Dendritic cell treated with granulocyte-macrophage colony-stimulating factor and Interleukin-4, amounts not matched to agents 40 ng/mL and 50 ng/mL, for 4 days (primary cell): ENCODE data around the gene PHKA1.
"Not testable (repeated sequence)": the region's sequence is repeated elsewhere in the genome, so short reads cannot be mapped to it uniquely, and the experiment has no call there.

Experiments used
- H3K27ac Mint-ChIP-seq: one replicate; pipeline ENCODE4 v1.8.0; 2022; ENCODE audit warnings: mild to moderate bottlenecking, mixed read lengths
- H3K27me3 Mint-ChIP-seq: one replicate; pipeline ENCODE4 v1.8.0; 2022; ENCODE audit warnings: mild to moderate bottlenecking, mixed read lengths
- H3K36me3 Mint-ChIP-seq: one replicate; pipeline ENCODE4 v1.8.0; 2022; ENCODE audit warnings: low read depth, mixed read lengths
- H3K4me1 Mint-ChIP-seq: one replicate; pipeline ENCODE4 v1.8.0; 2022; ENCODE audit warnings: low read depth, mixed read lengths
- H3K4me3 Mint-ChIP-seq: one replicate; pipeline ENCODE4 v1.8.0; 2022; ENCODE audit warnings: mild to moderate bottlenecking, moderate library complexity, mixed read lengths
- H3K9me3 Mint-ChIP-seq: one replicate; pipeline ENCODE4 v1.8.0; 2022; ENCODE audit warnings: mixed read lengths
- intact Hi-C: fragments of 100-400 bp; cut with micrococcal nuclease; formaldehyde crosslinking; loops from one replicate; pipeline ENCODE4 v1.15.0; 2022

PHKA1 gene

DNA sequence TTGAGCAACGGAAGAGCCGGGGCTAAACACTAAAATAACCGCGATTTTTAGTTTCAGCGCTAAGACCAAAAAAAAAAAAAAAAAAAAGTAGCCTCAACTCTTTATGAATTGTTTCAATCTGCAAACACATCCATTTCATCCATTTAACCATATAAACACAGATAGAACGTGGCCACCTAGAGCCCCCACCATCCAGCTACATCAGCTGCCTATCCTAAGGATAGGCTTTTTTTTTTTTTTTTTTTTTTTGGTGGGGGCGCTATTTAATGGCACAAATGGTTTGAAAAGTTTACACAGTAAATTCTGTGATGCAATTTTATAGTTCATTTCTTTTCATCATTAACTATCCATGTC is 141.0 kb downstream of the PHKA1 start:
- peak overlapping the region; percentile 91 for H3K27ac Mint-ChIP-seq
- peaks cover 13% of the 10 kb centered on the region for H3K4me1 Mint-ChIP-seq
- peak overlapping the region; percentile 84 for H3K4me3 Mint-ChIP-seq
- H3K27me3 Mint-ChIP-seq, result no peaks in the 10 kb centered on the region
- H3K36me3 Mint-ChIP-seq, result peaks cover 23% of the 10 kb centered on the region
- intact Hi-C loops, result no loop called here
- H3K9me3 Mint-ChIP-seq, result no peaks in the 10 kb centered on the region

DNA sequence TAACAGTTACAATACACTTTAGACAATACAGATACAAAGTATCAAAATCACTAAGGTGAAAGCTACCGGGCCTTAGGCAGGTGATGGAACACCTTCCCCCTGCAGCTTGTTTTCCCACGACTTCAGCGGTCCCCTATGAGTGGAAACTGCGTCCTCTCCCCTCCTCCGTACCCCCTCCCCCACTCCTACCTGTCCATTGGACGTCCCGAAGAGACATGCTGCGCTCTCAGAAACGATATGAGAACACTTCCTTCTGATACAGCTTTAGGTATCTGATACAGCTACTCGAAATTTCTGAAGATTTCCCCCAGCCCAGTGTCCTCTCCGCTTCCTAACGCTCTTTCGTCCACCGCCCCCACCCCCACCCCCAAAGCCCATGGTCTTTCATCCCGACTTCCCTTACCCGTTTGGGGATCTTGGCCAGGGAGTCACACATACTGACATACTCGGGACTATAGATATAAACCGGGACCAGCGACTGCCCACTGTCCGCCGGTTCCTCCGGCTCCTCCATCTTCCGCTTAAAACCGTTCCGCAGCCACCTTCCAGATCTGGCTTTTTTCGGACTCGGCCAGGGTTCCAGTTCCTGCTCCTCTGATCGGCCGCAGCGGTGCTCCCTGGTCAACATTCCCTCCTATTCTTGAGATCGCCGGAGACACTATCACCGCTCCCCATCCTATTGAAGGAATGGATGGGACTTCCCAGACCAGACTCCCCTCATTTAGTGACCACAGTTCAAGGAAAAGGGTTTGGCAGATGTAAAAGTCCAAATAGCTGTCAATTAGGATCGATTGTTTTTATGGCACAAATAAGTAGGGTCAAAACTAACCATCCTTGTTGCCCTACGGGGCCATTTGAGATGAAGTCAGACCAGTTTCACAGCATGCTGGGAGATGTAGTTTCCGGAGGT is 141.6 kb downstream of the PHKA1 start, which contains the start of gene HDAC8:
HDAC8 (minus strand) TSS at position 596 of the 910 bp plus-strand sequence; CDS start at position 514, 82 bp downstream.
- intact Hi-C loops, result no loop called here
- peaks cover 13% of the 10 kb centered on the region for H3K4me1 Mint-ChIP-seq
- peaks cover 29% of the 10 kb centered on the region for H3K36me3 Mint-ChIP-seq
- peak within 1 kb of the TSS; percentile 91 for H3K27ac Mint-ChIP-seq
- peak within 1 kb of the TSS; percentile 84 for H3K4me3 Mint-ChIP-seq
- H3K9me3 Mint-ChIP-seq, result no peaks in the 10 kb centered on the region
- H3K27me3 Mint-ChIP-seq, result no peaks in the 10 kb centered on the region

DNA sequence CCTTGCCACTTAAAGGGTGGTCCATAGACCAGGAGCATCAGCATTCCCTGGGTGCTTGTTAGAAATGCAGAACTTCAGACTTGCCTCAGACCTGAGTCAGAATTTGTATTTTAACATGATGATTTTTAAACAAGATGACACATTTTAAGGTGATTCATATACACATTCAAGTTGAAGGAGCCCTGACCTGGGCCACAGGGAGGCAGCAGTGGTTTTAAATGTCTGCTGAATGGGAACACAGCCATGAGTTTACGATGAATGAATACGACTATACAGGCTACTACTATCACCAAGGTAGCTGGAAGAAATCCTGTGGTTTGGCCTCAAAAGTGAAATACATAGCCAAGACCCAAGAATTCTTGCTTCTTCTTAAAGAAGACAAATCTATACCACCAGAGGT is 144.3 kb downstream of the PHKA1 start:
- no peak overlapping the region for H3K27ac Mint-ChIP-seq
- no peaks in the 10 kb centered on the region for H3K27me3 Mint-ChIP-seq
- H3K4me3 Mint-ChIP-seq, result no peak overlapping the region
- intact Hi-C loops, result no loop called here
- H3K4me1 Mint-ChIP-seq, result no peaks in the 10 kb centered on the region
- no peaks in the 10 kb centered on the region for H3K9me3 Mint-ChIP-seq
- peaks cover 49% of the 10 kb centered on the region for H3K36me3 Mint-ChIP-seq

DNA sequence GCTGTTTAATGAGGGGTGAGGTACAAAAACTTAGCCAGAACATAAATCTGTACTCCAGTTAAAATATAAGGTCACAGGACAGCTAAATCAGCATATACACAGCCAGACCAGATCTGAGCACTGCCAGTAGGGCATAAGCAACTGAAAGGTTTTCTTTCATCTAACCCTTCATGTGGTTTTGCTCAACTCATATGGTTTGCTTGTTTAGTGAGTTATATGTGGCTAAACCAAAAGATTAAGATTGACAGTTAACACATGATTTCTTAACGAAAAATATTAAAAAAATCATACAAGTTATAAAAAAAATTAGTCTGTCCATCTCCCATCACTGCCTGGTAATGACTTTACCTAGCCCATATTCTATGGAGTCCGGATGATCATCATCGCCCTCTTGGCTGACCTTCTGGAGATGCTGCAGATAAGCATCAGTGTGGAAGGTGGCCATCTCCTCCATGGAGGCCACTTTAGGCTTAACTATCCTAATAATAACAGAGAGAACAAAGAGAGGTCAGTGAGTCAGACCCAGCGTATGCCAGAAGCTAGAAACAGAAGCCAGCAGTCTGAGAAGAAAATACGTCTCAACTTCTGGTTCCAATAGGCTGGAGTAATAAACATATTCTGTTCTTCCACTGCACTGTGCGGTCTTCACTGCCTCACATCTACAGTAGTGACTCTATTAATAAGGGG is 145.6 kb downstream of the PHKA1 start:
- Mint-ChIP-seq H3K4me3 (no peak overlapping the region), H3K9me3 (no peaks in the 10 kb centered on the region), H3K27me3 (no peaks in the 10 kb centered on the region), H3K27ac (no peak overlapping the region), H3K36me3 (peaks cover 49% of the 10 kb centered on the region), H3K4me1 (no peaks in the 10 kb centered on the region)
- intact Hi-C loops, result no loop called here

DNA sequence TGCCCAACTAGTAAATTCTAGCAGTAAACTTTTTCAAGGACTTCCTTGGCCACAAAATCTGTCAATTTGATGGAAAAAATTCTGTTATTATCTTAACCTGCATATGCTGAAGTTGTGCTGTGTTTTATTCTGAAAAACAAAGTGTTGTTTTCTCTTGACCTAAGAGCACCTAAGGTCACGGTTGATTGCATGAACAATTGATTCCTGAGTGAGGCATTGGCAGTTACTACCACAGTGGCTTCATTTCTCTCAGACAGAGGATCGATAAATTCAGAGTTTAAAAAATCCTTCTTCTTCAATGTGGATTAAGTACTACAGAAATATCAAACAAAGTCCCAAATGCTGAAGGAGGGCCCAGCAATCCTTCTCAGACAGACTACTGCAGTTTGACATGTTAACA is 147.7 kb downstream of the PHKA1 start:
- no peaks in the 10 kb centered on the region for H3K4me1 Mint-ChIP-seq
- no peak overlapping the region for H3K27ac Mint-ChIP-seq
- no peak overlapping the region for H3K4me3 Mint-ChIP-seq
- no peaks in the 10 kb centered on the region for H3K9me3 Mint-ChIP-seq
- no peaks in the 10 kb centered on the region for H3K27me3 Mint-ChIP-seq
- H3K36me3 Mint-ChIP-seq, result peaks cover 50% of the 10 kb centered on the region
- intact Hi-C loops, result no loop called here

GRCh38 chrX:72559655-72560054 is 154.5 kb downstream of the PHKA1 start:
- H3K27me3 Mint-ChIP-seq, intact Hi-C loops, H3K4me1 Mint-ChIP-seq, H3K27ac Mint-ChIP-seq, H3K4me3 Mint-ChIP-seq, H3K9me3 Mint-ChIP-seq: not testable (repeated sequence)
- H3K36me3 Mint-ChIP-seq, result peaks cover 42% of the 10 kb centered on the region

DNA sequence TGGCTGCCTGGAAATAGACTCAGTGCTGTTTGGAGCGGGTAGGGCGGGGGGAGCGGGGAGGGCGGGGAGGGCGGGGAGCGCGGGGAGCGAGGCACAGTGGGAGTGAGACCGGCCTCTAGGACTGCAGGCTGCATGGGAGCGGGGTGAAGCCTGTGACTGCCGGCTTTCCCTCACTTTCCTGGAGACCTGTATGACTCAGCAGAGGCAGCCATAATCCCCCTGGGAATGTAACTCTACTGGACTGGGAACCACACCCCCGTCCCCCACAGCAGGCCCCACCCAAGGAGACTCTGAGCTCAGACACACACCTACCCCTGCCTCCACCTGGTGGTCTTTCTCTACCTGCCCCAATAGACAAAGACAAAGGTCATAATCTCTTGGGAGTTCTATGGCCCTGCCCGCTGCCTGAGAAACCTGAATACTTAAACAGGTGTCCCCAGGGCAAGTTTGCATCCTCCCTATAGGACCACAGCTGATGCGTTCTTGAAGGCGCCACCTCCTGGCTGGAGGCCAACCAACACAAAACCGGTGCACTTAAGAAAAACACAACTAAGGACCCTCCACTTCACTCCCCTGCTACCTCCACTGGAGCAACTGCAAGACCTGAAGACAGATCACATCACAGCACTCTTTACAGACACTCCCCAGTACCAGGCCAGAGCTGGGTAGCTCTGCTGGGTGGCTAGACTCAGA is 159.5 kb downstream of the PHKA1 start:
- intact Hi-C loops, result no loop called here
- no peak overlapping the region for H3K27ac Mint-ChIP-seq
- H3K4me3 Mint-ChIP-seq, result no peak overlapping the region
- peaks cover 30% of the 10 kb centered on the region for H3K36me3 Mint-ChIP-seq
- no peaks in the 10 kb centered on the region for H3K9me3 Mint-ChIP-seq
- H3K27me3 Mint-ChIP-seq, result no peaks in the 10 kb centered on the region
- peaks cover 9% of the 10 kb centered on the region for H3K4me1 Mint-ChIP-seq

DNA sequence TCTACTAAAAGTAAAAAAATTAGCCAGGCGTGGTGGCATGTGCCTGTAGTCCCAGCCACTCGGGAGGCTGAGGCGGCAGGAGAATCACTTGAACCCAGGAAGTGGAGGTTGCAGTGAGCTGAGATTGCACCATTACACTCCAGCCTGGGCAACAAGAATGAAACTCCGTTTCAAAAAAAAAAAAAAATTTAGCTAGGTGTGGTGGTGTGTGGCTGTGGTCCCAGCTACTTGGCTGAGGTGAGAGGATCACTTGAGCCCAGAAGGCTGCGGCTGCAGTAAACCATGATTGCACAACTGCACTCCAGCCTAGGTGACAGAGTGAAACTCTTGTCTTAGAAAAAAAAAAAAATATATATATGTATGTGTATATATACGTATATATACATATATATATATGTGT is 161.7 kb downstream of the PHKA1 start:
- H3K4me1 Mint-ChIP-seq, H3K4me3 Mint-ChIP-seq, H3K27ac Mint-ChIP-seq, H3K9me3 Mint-ChIP-seq, H3K27me3 Mint-ChIP-seq, intact Hi-C loops: not testable (repeated sequence)
- peaks cover 25% of the 10 kb centered on the region for H3K36me3 Mint-ChIP-seq

DNA sequence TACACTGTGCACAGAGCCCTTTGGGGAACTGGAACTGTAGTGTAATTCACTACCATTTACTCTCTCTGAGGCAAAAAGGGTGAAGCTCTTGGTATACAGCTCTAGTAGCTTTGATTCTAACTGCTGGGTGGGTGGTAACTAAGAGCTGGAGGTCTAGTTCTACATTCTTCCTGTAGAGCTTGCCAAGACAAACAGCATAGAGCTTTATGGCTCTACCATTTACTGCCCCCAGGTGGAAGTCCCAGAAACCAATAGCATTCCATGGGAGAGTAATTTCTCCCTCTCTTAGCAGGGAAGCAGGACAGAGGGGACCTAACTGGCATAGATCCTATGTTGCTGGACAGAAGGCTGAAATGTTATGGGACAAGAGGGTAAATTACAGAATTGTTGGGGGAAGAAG is 168.1 kb downstream of the PHKA1 start:
- Mint-ChIP-seq H3K36me3 (peaks cover 42% of the 10 kb centered on the region), H3K27ac (no peak overlapping the region), H3K27me3 (no peaks in the 10 kb centered on the region), H3K9me3 (no peaks in the 10 kb centered on the region), H3K4me1 (peaks cover 15% of the 10 kb centered on the region), H3K4me3 (no peak overlapping the region)
- intact Hi-C loops, result no loop called here

DNA sequence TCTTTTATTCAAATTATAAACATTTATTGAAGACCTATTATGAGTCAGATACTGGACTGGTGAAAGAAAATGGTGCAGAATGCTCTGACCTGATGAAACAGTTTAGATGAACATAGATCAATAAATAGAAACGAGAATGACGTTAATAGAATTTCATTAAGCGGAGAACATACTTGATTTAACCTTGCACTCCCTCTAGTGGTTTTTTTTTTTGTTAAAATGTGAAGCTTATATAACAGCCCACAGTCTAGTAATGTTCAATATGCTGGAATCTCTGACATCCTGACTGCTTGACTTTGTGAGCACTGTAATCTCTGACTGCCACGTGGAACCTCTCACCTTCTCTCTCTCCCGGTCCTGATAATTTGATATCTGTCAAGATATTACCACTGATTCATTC is 173.8 kb downstream of the PHKA1 start:
- Mint-ChIP-seq H3K36me3 (peaks cover 36% of the 10 kb centered on the region), H3K4me3 (no peak overlapping the region), H3K4me1 (no peaks in the 10 kb centered on the region), H3K27ac (no peak overlapping the region), H3K27me3 (no peaks in the 10 kb centered on the region), H3K9me3 (no peaks in the 10 kb centered on the region)
- intact Hi-C loops, result loop anchor here (5.0 kb wide), 1 partner anchor 243 kb away; no protein-coding TSS in a partner anchor

GRCh38 chrX:72539822-72540221 is 174.3 kb downstream of the PHKA1 start:
- H3K27me3 Mint-ChIP-seq, result no peaks in the 10 kb centered on the region
- intact Hi-C loops, result loop anchor here (5.0 kb wide), 1 partner anchor 243 kb away; no protein-coding TSS in a partner anchor

DNA sequence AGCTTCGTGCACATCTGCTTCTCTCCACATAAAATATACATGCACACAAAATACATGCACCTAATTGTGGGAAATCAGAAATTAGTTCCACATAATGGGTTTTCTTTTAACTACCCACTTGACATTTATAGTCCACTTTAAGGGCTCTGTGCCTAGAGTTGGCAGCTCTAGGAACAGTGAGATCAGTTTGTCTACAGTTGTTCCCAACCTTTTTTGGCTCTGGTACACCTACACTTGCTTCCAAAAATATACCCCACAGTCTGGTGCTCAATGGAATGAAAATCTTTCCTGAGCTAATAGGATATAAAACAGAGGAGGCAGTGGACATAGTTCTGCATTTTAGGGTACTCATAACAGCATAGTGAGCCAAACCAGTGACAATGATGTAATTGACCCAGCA is 177.6 kb downstream of the PHKA1 start:
- Mint-ChIP-seq H3K9me3 (no peaks in the 10 kb centered on the region), H3K27ac (no peak overlapping the region), H3K4me1 (no peaks in the 10 kb centered on the region), H3K27me3 (no peaks in the 10 kb centered on the region), H3K4me3 (no peak overlapping the region), H3K36me3 (peaks cover 12% of the 10 kb centered on the region)
- intact Hi-C loops, result no loop called here

More at GRCh38 chrX:72539822-72540221, 174.3 kb downstream of the PHKA1 start:
- Mint-ChIP-seq H3K4me1 (no peaks in the 10 kb centered on the region), H3K9me3 (no peaks in the 10 kb centered on the region), H3K27ac (no peak overlapping the region), H3K4me3 (no peak overlapping the region), H3K36me3 (peaks cover 33% of the 10 kb centered on the region)

DNA sequence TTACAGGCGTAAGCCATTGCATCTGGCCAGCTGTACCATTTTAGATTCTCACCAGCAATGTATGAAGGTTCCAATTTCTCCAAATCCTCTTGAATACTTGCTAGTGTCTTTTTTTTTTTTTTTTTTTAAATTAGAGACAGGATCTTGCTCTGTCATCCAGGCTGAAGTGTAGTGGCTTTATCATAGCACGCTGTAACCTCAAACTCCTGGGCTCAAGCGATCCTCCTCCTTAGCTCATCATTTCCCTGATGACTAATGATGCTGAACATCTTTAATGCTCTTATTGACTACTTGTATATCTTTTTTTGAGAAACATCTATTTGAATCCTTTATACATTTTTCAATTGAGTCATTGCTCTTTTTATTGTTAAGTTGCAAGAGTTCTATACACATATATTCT is 181.7 kb downstream of the PHKA1 start:
- H3K9me3 Mint-ChIP-seq, result no peaks in the 10 kb centered on the region
- H3K27me3 Mint-ChIP-seq, result no peaks in the 10 kb centered on the region
- peaks cover 11% of the 10 kb centered on the region for H3K4me1 Mint-ChIP-seq
- intact Hi-C loops, result no loop called here
- peaks cover 7% of the 10 kb centered on the region for H3K36me3 Mint-ChIP-seq
- H3K4me3 Mint-ChIP-seq, result no peak overlapping the region
- H3K27ac Mint-ChIP-seq, result no peak overlapping the region
